ENCODE results near the gene PRSS8.
"Not testable (repeated sequence)": the region's sequence is repeated elsewhere in the genome, so short reads cannot be mapped to it uniquely, and the experiment has no call there.

PRSS8 gene

DNA sequence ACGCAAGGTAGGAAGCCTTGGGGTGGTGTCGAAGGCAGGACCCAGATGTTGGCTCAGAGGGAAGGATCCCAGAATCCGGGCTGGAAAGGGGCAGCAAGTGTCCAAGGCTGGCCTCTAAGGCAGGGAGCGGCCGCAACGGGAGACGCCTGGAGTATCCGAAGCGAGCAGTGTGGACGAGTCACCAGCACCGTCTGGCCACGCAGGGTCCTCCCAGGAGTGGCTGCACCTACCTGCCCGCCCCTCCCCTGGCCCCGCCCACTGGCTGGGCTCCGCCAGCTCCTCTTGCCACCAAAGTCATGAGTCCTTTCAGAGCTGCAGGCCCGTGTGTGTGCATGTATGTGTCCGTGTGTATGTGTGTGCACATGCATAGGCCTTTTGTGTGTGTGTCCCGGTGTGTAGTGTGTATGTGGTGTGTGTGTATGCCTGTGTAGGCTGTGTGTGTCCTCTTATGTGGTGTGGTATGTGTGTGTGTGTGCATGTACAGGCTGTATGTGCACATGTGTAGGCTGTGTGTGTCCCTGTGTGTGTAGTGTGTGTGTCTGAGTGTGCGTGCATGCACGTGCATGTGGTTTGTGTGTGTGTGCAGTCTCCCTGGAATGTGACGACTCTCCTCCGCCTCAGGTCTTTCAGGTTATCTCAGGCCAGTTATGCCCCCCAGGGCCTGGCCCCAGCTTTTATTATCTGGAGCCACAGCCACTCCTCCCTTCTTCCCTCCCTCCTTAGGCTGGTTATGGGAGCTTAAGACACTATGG, at the start of gene PRSS8:
TSS of gene PRSS8 (minus strand) at position 193 of the 752 bp plus-strand sequence. CDS start 229 bp downstream, outside the sequence.
- DNase-seq (ENCODE audit: low read depth) = no peak

DNA sequence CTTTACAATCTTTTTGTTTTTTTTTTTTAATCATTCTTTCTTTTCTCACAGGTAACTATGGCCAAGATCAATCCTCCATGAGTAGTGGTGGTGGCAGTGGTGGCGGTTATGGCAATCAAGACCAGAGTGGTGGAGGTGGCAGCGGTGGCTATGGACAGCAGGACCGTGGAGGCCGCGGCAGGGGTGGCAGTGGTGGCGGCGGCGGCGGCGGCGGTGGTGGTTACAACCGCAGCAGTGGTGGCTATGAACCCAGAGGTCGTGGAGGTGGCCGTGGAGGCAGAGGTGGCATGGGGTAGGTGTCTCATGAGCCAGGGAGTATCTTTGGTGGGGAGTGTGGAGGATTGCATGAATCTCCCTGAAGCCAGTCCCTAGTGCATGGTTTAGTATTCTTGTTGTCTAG, 49.4 kb upstream of the PRSS8 start:
- DNase-seq (ENCODE audit: low read depth) = no peak

DNA sequence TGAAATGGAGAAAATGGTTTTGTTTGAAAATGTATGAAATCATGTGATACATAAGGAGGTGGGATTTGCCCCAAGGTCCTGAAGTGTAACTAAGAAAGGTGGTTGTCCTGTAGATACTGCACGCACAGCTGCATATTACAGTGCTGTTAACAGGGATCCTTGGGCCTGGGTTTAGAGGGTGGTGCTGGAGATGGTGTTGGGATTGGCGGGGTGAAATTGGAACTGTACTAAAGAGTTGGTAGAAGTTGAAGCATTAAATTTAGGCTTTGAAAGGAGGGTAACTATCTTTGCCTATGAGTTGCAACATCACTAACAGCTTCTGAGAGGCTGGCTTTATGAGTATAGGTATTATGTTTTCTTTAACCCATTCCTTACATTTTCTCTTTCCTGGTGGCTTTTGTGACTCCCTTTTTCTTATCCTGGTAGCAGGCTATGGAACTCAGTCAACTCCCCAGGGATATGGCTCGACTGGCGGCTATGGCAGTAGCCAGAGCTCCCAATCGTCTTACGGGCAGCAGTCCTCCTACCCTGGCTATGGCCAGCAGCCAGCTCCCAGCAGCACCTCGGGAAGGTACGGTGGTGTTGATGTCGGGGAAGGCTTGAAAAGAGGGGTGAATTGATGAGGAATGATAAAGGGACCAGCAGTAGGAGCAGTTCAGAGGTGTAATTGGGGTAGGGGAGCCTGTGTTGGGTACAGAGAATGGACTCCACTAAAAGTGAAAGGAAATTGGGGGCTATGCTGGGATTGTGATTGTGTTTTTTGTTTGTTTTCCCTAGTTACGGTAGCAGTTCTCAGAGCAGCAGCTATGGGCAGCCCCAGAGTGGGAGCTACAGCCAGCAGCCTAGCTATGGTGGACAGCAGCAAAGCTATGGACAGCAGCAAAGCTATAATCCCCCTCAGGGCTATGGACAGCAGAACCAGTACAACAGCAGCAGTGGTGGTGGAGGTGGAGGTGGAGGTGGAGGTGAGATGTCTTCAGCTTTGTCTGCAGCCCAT, 48.2 kb upstream of the PRSS8 start:
- DNase-seq (ENCODE audit: low read depth) = no peak

DNA sequence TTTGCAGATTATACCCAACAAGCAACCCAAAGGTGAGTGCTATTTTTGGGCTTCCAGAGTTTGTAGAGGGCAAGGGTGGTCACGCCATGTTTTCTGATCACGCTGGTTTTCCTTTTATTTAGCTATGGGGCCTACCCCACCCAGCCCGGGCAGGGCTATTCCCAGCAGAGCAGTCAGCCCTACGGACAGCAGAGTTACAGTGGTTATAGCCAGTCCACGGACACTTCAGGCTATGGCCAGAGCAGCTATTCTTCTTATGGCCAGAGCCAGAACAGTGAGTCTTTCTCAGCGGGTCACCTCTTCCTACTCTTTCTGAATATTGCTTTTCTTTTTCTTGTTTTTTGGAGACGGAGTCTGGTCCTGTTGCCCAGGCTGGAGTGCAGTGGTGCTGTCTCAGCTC, 46.9 kb upstream of the PRSS8 start:
- no peak for DNase-seq (ENCODE audit: low read depth)

DNA sequence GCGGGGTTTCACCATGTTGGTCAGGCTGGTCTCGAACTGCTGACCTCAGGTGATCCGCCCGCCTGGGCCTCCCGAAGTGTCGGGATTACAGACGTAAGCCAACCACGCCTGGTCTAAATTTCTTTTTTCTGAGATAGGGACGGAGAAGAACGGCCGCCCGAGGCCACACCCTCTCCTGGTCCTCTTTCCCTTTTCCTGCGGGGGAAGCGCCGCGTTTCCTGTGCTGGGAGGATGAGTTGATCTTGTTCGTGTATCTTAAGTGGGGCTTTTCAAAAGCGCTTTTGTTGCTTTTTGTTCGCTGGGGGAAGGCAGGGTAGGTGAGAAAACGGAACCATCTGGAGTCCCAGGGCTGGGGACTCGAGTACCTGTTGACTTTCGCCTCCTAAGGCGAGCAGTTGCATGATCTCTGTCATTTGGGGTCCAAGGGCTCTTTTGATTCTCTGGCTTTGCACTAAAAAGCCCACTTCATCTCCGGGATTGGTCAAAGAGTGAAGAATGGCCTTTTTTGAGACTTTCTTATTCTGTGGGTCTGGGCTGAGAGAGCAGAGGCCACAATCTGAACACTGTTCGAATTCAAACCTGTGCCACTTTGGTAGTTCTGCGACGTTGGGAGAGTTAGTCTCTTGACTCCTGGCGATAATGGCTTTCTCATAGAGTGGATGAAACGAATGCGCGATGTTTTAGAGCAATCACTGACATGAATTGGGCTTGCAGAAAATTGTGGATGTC, 45.7 kb upstream of the PRSS8 start:
- DNase-seq (ENCODE audit: low read depth) = no peak

DNA sequence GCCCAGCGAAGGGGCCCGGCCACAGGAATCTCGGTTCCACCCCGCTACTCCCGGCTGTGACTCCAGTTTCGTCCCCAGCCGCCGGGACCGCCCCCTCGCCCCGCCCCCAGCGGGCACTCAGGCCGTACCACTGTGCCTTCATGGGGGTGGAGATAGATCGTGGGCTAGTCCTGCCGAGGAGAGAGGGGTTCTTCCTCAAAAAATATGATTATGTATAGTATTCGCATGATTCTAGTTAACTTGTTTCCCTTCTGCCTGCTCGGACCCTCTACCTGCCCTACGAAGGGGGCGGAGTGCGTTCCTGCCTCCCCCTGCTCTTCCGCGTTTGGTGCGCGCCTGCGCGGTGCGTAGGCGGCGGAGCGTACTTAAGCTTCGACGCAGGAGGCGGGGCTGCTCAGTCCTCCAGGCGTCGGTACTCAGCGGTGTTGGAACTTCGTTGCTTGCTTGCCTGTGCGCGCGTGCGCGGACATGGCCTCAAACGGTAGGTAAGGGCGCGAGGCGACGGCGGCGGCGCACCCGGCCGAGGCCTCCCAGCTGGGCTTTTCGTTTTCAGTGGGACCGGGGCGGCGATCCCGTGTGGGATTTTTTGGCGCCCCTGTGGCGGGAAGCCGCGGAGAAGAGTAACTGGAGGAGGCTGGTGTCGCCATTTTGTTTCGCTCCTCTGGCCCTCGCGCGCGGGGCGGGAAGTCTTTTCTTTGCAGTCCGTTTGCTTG, 44.4 kb upstream of the PRSS8 start, which contains the start of gene FUS:
TSS of gene FUS (plus strand) at position 393 of the 713 bp plus-strand sequence. CDS start at position 469, 76 bp downstream.
- peak; percentile 81 for DNase-seq (ENCODE audit: low read depth)

DNA sequence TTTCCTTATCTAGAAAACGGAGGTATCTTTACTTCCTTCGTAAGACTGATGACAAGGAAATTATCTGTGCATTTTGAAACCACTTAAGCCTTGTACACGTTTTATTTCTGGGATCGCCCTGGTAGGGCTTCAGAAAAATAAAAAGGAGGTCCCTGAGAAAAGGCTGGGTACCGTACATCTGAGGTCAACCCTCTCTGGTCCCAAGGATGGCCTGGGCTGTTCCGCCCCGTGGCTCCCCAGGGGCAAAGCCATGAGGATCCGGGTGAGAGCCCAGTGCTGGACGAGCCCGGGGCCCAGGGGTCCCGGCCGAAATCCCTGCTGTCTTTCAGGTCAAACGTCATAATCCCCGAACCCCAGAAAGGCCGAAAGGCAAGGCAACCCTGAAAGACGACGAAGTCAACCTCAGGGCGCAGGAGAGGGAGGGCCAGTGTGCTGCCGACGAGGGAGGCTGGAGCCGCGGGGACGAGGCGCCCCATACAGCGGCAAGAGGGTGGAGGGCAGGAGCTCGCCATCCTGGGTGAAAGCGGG, 43.8 kb upstream of the PRSS8 start:
- no peak for DNase-seq (ENCODE audit: low read depth)

DNA sequence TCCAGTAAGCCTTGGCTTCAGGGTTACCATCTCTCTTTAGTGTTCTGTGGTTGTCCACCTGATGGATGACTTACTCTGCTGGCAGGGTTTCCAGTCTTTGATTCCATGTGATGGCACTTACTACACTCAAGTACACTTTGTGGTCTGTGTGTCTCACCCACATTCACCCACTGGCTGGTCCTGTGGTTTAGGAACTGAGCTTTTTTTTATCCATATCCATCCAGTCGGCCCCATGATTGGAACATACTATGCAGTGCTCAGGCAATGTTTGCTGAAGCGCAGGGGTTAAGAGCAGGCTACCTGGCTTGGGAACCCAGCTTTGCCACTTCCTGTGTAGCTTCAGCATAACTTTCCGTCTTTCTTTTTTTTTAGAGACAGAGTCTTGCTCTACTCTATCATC, 41.6 kb upstream of the PRSS8 start:
- DNase-seq (ENCODE audit: low read depth) = no peak

DNA sequence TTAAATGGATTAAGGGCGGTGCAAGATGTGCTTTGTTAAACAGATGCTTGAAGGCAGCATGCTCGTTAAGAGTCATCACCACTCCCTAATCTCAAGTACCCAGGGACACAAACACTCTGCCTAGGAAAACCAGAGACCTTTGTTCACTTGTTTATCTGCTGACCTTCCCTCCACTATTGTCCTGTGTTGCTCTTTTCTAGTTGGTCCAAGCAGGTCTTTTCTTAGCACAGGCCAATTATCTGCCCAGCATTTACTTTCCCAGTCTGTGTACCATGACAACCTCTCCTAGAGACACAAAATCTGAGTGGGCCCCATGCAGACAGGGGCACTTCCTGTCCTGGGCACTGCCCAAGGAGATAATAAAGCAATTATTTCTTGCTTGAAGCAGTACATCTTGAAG, 34.5 kb upstream of the PRSS8 start:
- not testable (repeated sequence) for DNase-seq (ENCODE audit: low read depth)

DNA sequence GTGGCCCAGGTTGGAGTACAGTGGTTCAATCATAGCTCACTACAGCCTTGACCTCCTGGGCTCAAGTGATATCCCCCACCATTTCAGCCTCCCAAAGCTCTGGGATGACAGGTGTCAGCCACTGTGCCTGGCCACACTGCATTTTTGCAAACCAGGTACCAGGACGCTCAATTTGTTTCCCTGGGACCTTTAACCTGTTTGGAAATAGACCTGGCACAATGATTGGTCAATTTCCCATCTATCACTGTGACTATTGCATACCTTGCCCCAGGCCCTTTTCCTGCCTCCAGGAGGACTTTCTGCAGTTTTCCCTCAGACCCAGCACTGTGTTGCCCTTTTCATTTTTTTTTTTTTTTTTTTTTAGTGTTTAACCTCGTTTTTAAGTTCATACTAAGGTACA, 33.3 kb upstream of the PRSS8 start:
- DNase-seq (ENCODE audit: low read depth) = no peak

DNA sequence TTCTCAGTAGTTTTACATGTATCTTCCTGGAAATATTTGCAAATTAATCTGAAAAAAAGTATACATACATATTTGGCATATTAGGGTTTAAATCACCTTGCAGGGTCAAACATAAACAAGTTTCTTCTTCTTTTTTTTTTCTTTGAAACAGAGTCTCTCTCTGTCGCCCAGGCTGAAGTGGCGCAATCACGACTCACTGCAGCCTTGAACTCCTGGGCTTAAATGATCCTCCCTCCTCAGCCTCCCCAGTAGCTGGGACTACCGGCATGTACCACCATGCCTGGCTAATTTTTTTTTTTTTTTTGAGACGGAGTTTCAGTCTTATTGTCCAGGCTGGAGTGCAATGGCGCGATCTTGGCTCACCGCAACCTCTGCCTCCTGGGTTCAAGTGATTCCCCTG, 31.8 kb upstream of the PRSS8 start:
- DNase-seq (ENCODE audit: low read depth) = no peak

DNA sequence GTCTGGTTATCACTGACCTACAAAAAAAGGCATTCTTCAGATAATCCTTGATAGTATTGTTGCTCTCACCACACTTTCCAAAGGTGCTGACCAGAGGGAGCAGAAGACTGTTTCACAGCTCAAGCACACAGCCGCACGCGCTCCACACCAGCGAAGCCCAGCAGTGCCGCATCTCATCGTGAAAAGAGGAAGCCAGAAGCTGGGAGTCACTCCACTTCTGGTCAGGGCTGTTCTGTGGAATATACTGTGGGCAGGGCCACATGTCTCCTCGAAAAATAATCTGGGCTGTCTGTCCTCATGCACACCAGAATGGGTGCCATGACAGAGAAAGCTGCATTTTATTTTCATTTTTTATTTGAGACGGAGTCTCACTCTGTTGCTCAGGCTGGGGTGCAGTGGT, 21.6 kb upstream of the PRSS8 start:
- no peak for DNase-seq (ENCODE audit: low read depth)

DNA sequence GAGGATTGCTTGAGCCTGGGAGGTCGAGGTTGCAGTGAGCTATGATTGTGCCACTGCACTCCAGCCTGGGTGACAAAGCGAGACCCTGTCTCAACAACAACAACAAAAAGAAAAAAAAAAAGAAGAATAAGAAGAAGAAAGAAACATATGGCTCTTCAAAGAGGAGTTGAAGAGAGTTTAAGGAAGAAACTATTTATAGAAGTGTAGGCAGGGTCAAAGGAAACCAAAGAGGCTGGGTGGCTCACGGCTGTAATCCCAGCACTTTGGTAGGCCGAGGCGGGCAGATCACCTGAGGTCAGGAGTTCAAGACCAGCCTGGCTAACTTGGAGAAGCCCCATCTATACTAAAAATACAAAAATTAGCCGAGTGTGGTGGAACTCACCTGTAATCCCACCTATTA, 15.4 kb upstream of the PRSS8 start:
- DNase-seq (ENCODE audit: low read depth) = not testable (repeated sequence)

DNA sequence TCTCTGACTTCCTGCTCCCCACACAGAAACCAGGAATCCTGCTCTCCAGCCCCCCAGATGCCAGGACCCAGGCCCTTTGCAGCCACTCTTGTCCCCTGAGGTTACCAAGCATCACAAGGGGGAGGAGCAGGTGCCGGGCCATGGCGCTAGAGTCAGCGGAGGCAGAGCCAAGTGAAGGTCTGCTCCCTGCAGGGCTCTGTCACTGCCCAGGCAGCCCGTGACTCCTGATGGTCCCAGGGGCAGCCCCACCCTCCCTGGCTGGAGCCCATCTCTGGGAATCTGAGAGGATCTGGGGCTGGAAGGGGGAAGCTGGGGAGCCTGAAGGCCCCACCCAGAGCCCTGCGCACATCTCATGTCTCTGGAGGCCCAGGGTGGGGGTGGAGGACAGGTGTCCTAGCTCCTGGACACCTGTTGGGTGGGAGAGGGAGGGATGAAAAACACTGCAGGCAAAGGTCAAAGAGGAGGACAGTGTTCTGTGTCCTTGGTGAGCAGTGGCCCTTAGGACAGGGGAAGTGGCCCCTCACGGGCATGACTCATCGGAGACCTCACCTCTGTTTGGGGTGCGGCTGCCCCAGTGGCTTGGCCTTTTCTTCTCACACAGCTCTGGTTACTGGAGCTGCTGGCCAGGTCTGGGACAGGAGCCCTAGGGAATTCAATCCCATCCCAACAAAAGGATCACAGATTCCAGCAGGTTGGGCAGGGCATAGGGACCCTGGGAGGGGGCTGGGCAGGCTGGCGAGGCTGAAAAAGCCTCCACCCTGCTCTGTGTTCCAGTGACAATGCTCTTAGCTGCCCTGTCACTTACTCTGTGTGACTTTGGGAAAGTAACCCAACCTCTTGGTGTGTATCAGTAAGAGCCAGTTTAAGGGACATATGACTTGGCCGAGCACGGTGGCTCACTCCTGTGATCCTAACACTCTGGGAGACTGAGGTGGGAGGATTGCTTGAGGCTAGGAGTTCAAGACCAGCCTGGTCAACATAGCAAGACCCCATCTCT, 14.7 kb upstream of the PRSS8 start, which contains the start of gene PRSS36:
TSS of gene PRSS36 (minus strand) at position 173 of the 997 bp plus-strand sequence. CDS start at position 142, 31 bp downstream.
- DNase-seq (ENCODE audit: low read depth) = no peak

DNA sequence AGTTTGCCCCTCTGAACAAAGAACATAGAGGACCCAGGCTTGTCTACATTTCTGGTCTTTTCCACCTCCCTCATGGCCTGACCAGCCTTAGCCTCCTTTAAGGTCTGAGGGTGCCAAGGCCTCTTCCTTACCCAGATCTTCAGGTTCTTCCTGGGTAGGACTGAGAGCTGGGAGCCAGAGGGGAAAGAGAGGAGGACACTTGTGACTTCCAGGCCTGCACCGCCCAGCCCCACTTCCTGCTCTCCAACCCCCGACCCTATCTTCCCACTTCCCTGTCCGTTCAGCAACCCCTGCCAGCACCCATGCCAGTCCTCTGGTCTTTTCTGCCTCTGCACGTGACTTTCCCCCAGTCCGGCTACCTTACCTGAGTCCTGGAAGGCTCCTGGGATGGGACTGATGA, 13.8 kb upstream of the PRSS8 start:
- no peak for DNase-seq (ENCODE audit: low read depth)

DNA sequence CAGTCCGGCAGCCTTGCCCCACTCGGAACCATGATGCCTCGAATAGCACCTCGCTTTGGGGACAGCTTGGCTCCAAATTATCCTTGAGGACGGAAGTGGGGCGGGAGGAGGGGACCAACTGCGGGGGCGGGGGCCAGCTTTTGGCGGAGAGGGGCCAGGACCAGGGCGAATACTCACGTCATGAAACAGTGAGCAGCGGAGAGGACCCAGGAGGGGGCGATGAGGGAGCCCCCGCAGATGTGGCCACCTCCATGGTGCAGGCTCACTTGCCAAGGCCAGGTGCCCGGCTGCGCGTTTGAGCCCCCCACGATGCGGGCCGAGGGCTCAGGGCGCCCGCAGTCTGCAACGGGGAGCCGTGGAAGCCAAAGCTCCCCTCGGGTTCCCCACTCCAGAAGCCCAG, 13.4 kb upstream of the PRSS8 start:
- DNase-seq (ENCODE audit: low read depth) = no peak

DNA sequence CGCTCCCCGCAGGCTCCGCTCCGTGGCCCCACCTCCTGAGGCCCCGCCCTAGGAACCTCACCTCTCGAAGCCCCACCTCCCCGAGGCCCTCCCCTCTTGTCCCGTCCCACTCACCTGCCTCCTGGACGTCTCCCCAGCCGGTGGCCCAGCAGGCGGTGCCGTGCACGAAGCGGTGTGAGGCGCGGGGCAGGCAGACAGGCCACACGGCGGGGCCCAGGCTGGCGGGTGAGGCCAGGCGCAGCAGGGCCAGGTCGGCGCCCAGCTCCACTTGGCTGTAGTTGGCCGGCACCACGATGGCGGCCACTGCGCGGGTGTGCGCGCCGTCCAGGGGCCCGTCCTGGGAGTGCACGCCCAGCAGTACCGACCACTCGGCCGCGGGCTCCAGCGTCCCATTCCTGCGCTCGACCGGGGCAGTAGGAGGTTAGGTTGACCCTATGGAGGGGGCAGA, 12.8 kb upstream of the PRSS8 start:
- no peak for DNase-seq (ENCODE audit: low read depth)

DNA sequence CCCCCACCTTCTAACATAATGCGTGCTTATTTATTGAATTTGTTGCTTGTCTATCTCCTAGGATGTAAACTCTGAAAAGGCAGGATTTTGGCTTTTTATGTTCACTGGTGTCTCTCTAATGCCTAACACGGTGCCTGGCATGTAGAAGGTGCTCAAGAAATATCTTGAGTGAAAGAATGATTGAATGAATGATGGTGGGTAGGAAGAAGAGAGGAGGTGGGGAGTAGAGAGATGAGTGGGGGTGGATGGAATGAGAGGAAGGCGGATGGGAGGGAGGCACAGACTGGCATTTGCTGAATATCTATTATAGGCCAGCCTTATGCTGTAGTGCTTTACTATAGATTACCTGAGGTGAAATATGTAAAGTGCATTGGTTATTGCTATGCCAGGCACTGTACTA, 12.0 kb upstream of the PRSS8 start:
- no peak for DNase-seq (ENCODE audit: low read depth)

DNA sequence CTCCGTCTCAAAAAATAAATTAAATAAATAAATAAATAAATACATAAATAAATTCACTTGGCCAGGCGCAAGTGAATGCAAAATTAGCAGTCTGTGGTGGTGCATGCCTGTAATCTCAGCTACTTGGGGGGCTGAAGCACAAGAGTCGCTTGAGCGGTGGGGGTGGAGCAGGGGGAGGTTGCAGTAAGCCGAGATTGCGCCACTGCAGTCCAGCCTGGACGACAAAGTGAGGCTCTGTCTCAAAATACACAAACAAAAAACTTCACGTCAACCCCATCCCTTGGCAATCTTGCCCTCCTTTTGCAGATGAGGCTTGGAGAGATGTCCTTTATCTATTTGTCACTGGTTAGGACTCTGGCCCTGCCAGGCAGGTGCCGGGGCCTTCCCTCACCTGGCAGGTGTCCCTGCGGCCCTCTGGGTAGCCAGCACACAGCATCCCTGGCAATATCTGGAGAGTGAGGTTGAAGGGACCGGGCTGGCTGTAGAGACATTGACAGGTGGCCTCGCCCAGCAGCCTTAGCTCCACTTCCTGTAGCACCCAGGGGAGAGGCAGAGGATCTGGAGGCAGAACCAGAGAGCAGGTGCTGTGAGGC, 10.0 kb upstream of the PRSS8 start:
- DNase-seq (ENCODE audit: low read depth) = no peak
